B cell (primary cell): Measurements from ENCODE around the gene CDC42. TPM values are rescaled to one million over a fixed set of nuclear protein-coding genes. Genes with fewer than 3 reads are reported as not detected.
A peak's percentile ranks its signal among the peaks of the same experiment; 100 is the strongest.

Source experiments
- ATAC-seq: fragments of 200-7000 bp; cut with Tn5 transposase; one replicate; pipeline ENCODE4 v1.10.0; 2021; ENCODE audit warnings: low read depth, mild to moderate bottlenecking, moderate number of reproducible peaks, moderate library complexity
- CTCF ChIA-PET: fragments of 350-600 bp; sonication (Branson Sonifier 250); formaldehyde crosslinking; loops from one replicate; lab custom pipeline; 2021; ENCODE audit warnings: antibody characterized with exemption, inconsistent platforms; lab: Charles Lee
- POLR2A ChIA-PET: fragments of 350-600 bp; sonication (Branson Sonifier 250); formaldehyde crosslinking; loops from one replicate; lab custom pipeline; 2021; ENCODE audit warnings: antibody characterized with exemption; lab: Charles Lee
- DNase-seq: peaks from one replicate; pipeline ENCODE4 v3.0.0; 2013
- H2AFZ ChIP-seq: 2 replicates; pipeline ENCODE4 v1.6.1; 2012; ENCODE audit warnings: mild to moderate bottlenecking, low read depth, low read length; ENCODE audit not compliant: insufficient read depth, poor library complexity, severe bottlenecking
- H3K27ac ChIP-seq, 2 donors: 1 replicate in 1 of 2; 2 replicates in 1 of 2; pipeline ENCODE4 v1.5.1; 2012 to 2013; ENCODE audit warnings: low read length in 2 of 2, mild to moderate bottlenecking in 2 of 2, moderate library complexity in 1 of 2
- H3K27me3 ChIP-seq, 4 experiments: fragments of 200-600 bp in 1 of 4; sonication (generic) in 1 of 4; replicated peaks in 1 of 4; 1 replicate in 2 of 4; 2 replicates in 2 of 4; pipeline versions ENCODE4 v1.6.1 to v1.7.0; 2013 to 2016; ENCODE audit warnings: low read length in 3 of 4, mild to moderate bottlenecking in 2 of 4, mixed read lengths in 1 of 4, moderate library complexity in 1 of 4; ENCODE audit not compliant: insufficient read depth in 4 of 4, control insufficient read depth in 3 of 4; ENCODE audit errors: control extremely low read depth in 1 of 4
- H3K36me3 ChIP-seq, 2 experiments: replicated peaks in 1 of 2; 1 replicate in 1 of 2; 2 replicates in 1 of 2; pipeline versions ENCODE4 v1.6.1 to v1.7.1; 2013; ENCODE audit warnings: low read length in 1 of 2; ENCODE audit not compliant: insufficient read depth in 2 of 2, control insufficient read depth in 1 of 2; ENCODE audit errors: control extremely low read depth in 1 of 2, extremely low read depth in 1 of 2
- H3K4me1 ChIP-seq, 2 donors: fragments of 200-600 bp in 1 of 2; sonication (generic) in 1 of 2; 1 replicate in 1 of 2; 2 replicates in 1 of 2; pipeline versions ENCODE4 v1.5.1 to v1.6.1; 2013 to 2017; ENCODE audit warnings: low read length in 2 of 2; ENCODE audit not compliant: control insufficient read depth in 2 of 2, insufficient read depth in 2 of 2
- H3K4me2 ChIP-seq: replicated peaks from 2 replicates; pipeline ENCODE3; 2012; ENCODE audit warnings: mild to moderate bottlenecking, low read depth, low read length; ENCODE audit not compliant: poor library complexity, severe bottlenecking
- H3K4me3 ChIP-seq, 5 experiments: fragments of 200-600 bp in 1 of 5; sonication (generic) in 1 of 5; 1 replicate in 3 of 5; 2 replicates in 2 of 5; pipeline versions ENCODE4 v1.5.1 to v1.7.0; 2011 to 2016; ENCODE audit warnings: low read length in 4 of 5, mild to moderate bottlenecking in 4 of 5, low read depth in 2 of 5, control low read depth in 1 of 5, moderate library complexity in 1 of 5; ENCODE audit not compliant: insufficient read depth in 1 of 5; ENCODE audit errors: control extremely low read depth in 1 of 5, extremely low read depth in 1 of 5
- H3K79me2 ChIP-seq: fragments of 200-600 bp; sonication (generic); one replicate; pipeline ENCODE4 v1.6.0; 2016; ENCODE audit warnings: low read length; ENCODE audit not compliant: control insufficient read depth, insufficient read depth
- H3K9ac ChIP-seq: fragments of 200-600 bp; sonication (generic); 2 replicates; pipeline ENCODE4 v1.6.1; 2017; ENCODE audit warnings: mild to moderate bottlenecking, low read length, moderate library complexity
- H3K9me3 ChIP-seq, 3 donors: one replicate each; pipeline versions ENCODE4 v1.6.1 to v1.7.1; 2013; ENCODE audit warnings: low read length in 2 of 3; ENCODE audit not compliant: control insufficient read depth in 2 of 3, insufficient read depth in 1 of 3; ENCODE audit errors: control extremely low read depth in 1 of 3
- H4K20me1 ChIP-seq: 2 replicates; pipeline ENCODE4 v1.6.0; 2012; ENCODE audit warnings: mild to moderate bottlenecking, low read length; ENCODE audit not compliant: insufficient read depth, control insufficient read depth, poor library complexity, severe bottlenecking
- H3K27ac Mint-ChIP-seq: one replicate; pipeline ENCODE4 v1.8.0; 2021; ENCODE audit warnings: mixed read lengths
- H3K27me3 Mint-ChIP-seq: one replicate; pipeline ENCODE4 v1.8.0; 2021; ENCODE audit warnings: mixed read lengths
- H3K4me1 Mint-ChIP-seq: one replicate; pipeline ENCODE4 v1.8.0; 2021; ENCODE audit warnings: mixed read lengths
- H3K4me3 Mint-ChIP-seq: one replicate; pipeline ENCODE4 v1.8.0; 2021; ENCODE audit warnings: mixed read lengths
- H3K9me3 Mint-ChIP-seq: one replicate; pipeline ENCODE4 v1.8.0; 2022; ENCODE audit warnings: mixed read lengths; ENCODE audit not compliant: insufficient read depth
- CTCF ChIP-seq: fragments of 200-600 bp; IDR thresholded peaks from one replicate; pipeline ENCODE4 v1.8.0; 2022; ENCODE audit warnings: antibody characterized with exemption, mild to moderate bottlenecking
- EZH2 ChIP-seq: IDR thresholded peaks from 2 replicates; pipeline ENCODE4 v1.6.1; 2012; ENCODE audit warnings: borderline replicate concordance, low read depth, mild to moderate bottlenecking, moderate library complexity, low read length; ENCODE audit not compliant: insufficient read depth, poor library complexity, severe bottlenecking
- WGBS: methylation state at CpG from one replicate; pipeline ENCODE4 v1.1.5; 2013; ENCODE audit warnings: missing lambda C conversion rate; ENCODE audit not compliant: insufficient coverage; 5-methylcytosine and 5-hydroxymethylcytosine counted together
- intact Hi-C: fragments of 100-400 bp; cut with micrococcal nuclease; formaldehyde crosslinking; loops from one replicate; pipeline ENCODE4 v1.10.0; 2022
- polyA plus RNA-seq: library from polyadenylated mRNA; depleted of rRNA; stranded (reverse); fragments of >200 nt; gene quantifications from 2 replicates; pipeline ENCODE4 v1.2.3, GENCODE V29; 2012
- total RNA-seq, 2 donors: library from RNA; stranded (reverse); fragments of 120-200 nt in 1 of 2; gene quantifications; 1 replicate in 1 of 2; 2 replicates in 1 of 2; pipeline versions ENCODE4 v1.2.3 to v1.2.4, GENCODE V29; 2013 to 2022

CDC42 gene
- total and polyA plus RNA-seq, 2 donors (not counting 1 experiment from before 2014, with no cell fraction given) = 111 to 202 TPM

GRCh38 chr1:22048351-22049192 lies 3.9 kb upstream of the CDC42 start:
- WGBS = 90% methylated on average over 7 of the region's 8 CpGs
- Mint-ChIP-seq H3K27me3 (no peaks in the 10 kb centered on the region), H3K9me3 (peaks cover 3% of the 10 kb centered on the region), H3K27ac (peak overlapping the region; percentile 63), H3K4me1 (peaks cover 22% of the 10 kb centered on the region), H3K4me3 (no peak overlapping the region)
- TF ChIP-seq EZH2 (no peak), CTCF (no peak)
- Histone ChIP-seq H3K9me3 (peaks cover 0 to 2% (median 0%) of the 10 kb centered on the region in 3 donors), H3K36me3 (no peaks in the 10 kb centered on the region), H4K20me1 (peaks cover 3% of the 10 kb centered on the region), H3K9ac (no peak overlapping the region), H3K27ac (no peak overlapping the region), H3K4me2 (no peak overlapping the region), H3K79me2 (peaks cover 13% of the 10 kb centered on the region), H3K4me1 (peaks cover 3 to 15% of the 10 kb centered on the region in 2 donors), H3K4me3 (no peak overlapping the region), H2AFZ (no peak overlapping the region), H3K27me3 (no peaks in the 10 kb centered on the region)
- intact Hi-C loops = no loop called here
- POLR2A ChIA-PET = no interaction called here
- ATAC-seq (no peak), DNase-seq (no peak)
- CTCF ChIA-PET = no interaction called here

- TF ChIP-seq CTCF (no peak), EZH2 (no peak)
- CTCF ChIA-PET = interaction anchor here (0.6 to 9.3 kb wide), 3 partner anchors 11 to 27 kb away, joined by 7 to 89 read pairs (median 37); no protein-coding TSS in a partner anchor
- H2AFZ ChIP-seq = no peak overlapping the region
- peaks cover 17 to 27% of the 10 kb centered on the region in 2 donors for H3K4me1 ChIP-seq
- Mint-ChIP-seq H3K27ac (no peak overlapping the region), H3K9me3 (peaks cover 2% of the 10 kb centered on the region), H3K4me3 (peak overlapping the region; percentile 37), H3K4me1 (peaks cover 28% of the 10 kb centered on the region), H3K27me3 (no peaks in the 10 kb centered on the region)
- peaks cover 0 to 2% (median 0%) of the 10 kb centered on the region in 3 donors for H3K9me3 ChIP-seq
- intact Hi-C loops = loop anchor here (5.0 kb wide), 1 partner anchor 402 kb away; the partner anchor contains the start of gene ZBTB40
- no peaks in the 10 kb centered on the region for H3K27me3 ChIP-seq
- H3K4me2 ChIP-seq = no peak overlapping the region
- 100% methylated on average over 2 of the region's 3 CpGs for WGBS
- H3K9ac ChIP-seq = no peak overlapping the region
- no peak overlapping the region for H3K27ac ChIP-seq
- H3K4me3 ChIP-seq = no peak overlapping the region
- POLR2A ChIA-PET = interaction anchor here (0.6 to 4.5 kb wide), 3 partner anchors 9 to 36 kb away, joined by 6 to 65 read pairs (median 9); no protein-coding TSS in a partner anchor
- peaks cover 0 to 6% of the 10 kb centered on the region in 2 experiments for H3K36me3 ChIP-seq
- H4K20me1 ChIP-seq = peaks cover 16% of the 10 kb centered on the region
- ATAC-seq (no peak), DNase-seq (no peak)
- peaks cover 28% of the 10 kb centered on the region for H3K79me2 ChIP-seq
Measured at GRCh38 chr1:22050330-22050729, 2.2 kb upstream of the CDC42 start.
